Testis (tissue), 3 donors: ENCODE measurements around the gene UBE2V1. TPM values are rescaled to one million over a fixed set of nuclear protein-coding genes. Genes with fewer than 3 reads are reported as not detected.

Source experiments
- DNase-seq: peaks from one replicate; pipeline ENCODE4 v3.0.0-alpha.2; 2019
- H3K27ac ChIP-seq, 2 donors: fragments of 200-600 bp; sonication (generic); one replicate each; pipeline ENCODE4 v1.5.1; 2019
- H3K27me3 ChIP-seq: fragments of 200-600 bp; sonication (generic); one replicate; pipeline ENCODE4 v1.5.1; 2019
- H3K36me3 ChIP-seq: fragments of 200-600 bp; sonication (generic); one replicate; pipeline ENCODE4 v1.5.1; 2017; ENCODE audit warnings: low read depth; ENCODE audit errors: missing control alignments
- H3K4me1 ChIP-seq: fragments of 200-600 bp; sonication (generic); one replicate; pipeline ENCODE4 v1.5.1; 2019
- H3K4me3 ChIP-seq, 2 donors: fragments of 200-600 bp; sonication (generic); one replicate each; pipeline ENCODE4 v1.5.1; 2017 to 2019
- H3K9me3 ChIP-seq: fragments of 200-600 bp; sonication (generic); one replicate; pipeline ENCODE4 v1.5.1; 2017
- CTCF ChIP-seq, 3 experiments: fragments of 450-650 bp in 2 of 3; fragments of 200-600 bp in 1 of 3; sonication (generic) in 1 of 3; IDR thresholded peaks; one replicate each; pipeline ENCODE4 v1.5.1; 2016 to 2019; ENCODE audit warnings: antibody characterized with exemption in 3 of 3, mild to moderate bottlenecking in 2 of 3, moderate library complexity in 1 of 3
- POLR2A ChIP-seq: fragments of 450-650 bp; IDR thresholded peaks from one replicate; pipeline ENCODE4 v1.6.1; 2017; ENCODE audit warnings: antibody characterized with exemption, mild to moderate bottlenecking, moderate library complexity
- WGBS, 2 donors: methylation state at CpG; one replicate each; pipeline ENCODE4 v1.1.5; 2018; 5-methylcytosine and 5-hydroxymethylcytosine counted together
- intact Hi-C: fragments of 100-400 bp; cut with DNase I; formaldehyde crosslinking; loops from one replicate; pipeline ENCODE4 v1.15.1; 2023; ENCODE audit warnings: low total_unique reads
- polyA plus RNA-seq: library from polyadenylated mRNA; stranded (reverse); fragments of 350-450 nt; fragmentation: Illumina TruSeq; extraction: RNeasy Lipid Tissue Mini Kit (QIAGEN cat#74804); gene quantifications from one replicate; pipeline ENCODE4 v1.2.3, GENCODE V29; 2014; ENCODE audit warnings: low read depth, low replicate concordance; ENCODE audit not compliant: insufficient read depth
- total RNA-seq, 2 donors: library from RNA; depleted of rRNA; stranded (reverse); fragments of >200 nt; gene quantifications; one replicate each; pipeline ENCODE4 v1.2.3, GENCODE V29; 2016

UBE2V1 gene
- total and polyA plus RNA-seq, 3 donors from 2014 or later = 78.1 to 121 (median 80.5) TPM

DNA sequence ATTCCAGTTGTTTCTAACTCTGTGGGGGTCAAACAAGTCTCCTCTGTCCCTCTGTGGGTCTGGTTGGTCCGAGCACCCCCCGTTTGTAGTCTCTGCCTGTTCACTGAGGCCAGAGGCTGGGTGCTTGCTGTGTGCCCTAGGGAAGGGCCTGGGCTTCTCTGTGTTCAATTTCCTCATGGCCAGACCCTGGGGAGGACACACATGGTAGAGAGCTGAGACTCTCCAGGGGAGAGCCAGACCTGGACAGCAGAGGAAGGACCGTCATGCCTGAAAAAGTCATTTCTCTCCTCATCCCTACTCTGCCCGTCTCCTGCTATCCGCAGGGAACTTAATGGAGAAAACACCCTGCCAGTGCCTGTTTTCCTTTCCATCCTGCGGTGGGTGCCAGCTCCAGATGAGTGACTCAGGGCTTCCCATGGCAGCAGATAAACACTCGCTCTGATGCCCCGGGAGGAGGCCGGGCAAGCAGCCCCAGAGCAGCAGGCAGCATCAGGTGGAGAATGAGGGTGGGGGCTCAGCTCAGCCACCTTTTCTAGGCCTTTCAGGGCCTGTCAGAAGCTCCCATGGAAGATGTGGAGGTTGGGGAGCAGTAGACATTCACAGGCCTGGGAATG is 78.3 kb downstream of the UBE2V1 start:
- WGBS, 2 donors = 84 to 85% methylated on average over 9 of the region's 9 CpGs
- no peaks in the 10 kb centered on the region for H3K36me3 ChIP-seq
- peaks cover 6% of the 10 kb centered on the region for H3K4me1 ChIP-seq
- DNase-seq = no peak
- TF ChIP-seq POLR2A = no peak
- no peak for TF ChIP-seq CTCF (IDR thresholded peaks at IDR 0.05)
- no peaks in the 10 kb centered on the region for H3K9me3 ChIP-seq
- H3K4me3 ChIP-seq = no peak overlapping the region
- intact Hi-C loops = no loop called here
- H3K27ac ChIP-seq = peak overlapping the region in 1 of 2 donors; percentile 14
- no peaks in the 10 kb centered on the region for H3K27me3 ChIP-seq

- Histone ChIP-seq H3K4me1 (peaks cover 6% of the 10 kb centered on the region), H3K27me3 (no peaks in the 10 kb centered on the region), H3K4me3 (no peak overlapping the region), H3K27ac (no peak overlapping the region), H3K36me3 (no peaks in the 10 kb centered on the region), H3K9me3 (no peaks in the 10 kb centered on the region)
- 75 to 80% methylated on average over 9 of the region's 9 CpGs for WGBS, 2 donors
- DNase-seq = no peak
- TF ChIP-seq POLR2A = no peak
- TF ChIP-seq CTCF (IDR thresholded peaks at IDR 0.05) = no peak
- intact Hi-C loops = no loop called here
These were observed 79.8 kb downstream of the UBE2V1 start for GRCh38 chr20:50032955-50033666.

Other genes starting within 250 kb of the UBE2V1 start
- 10 to 100 TPM; 21.9 to 26.0 TPM for gene SPATA2, start 197.6 kb downstream of the UBE2V1 start, total RNA-seq
- 30.7 TPM for gene SPATA2, start 197.6 kb downstream of the UBE2V1 start, polyA plus RNA-seq
- gene RNF114, start 176.8 kb downstream of the UBE2V1 start, total RNA-seq = 100 to 1,000 TPM; 472 to 531 TPM
- 479 TPM for gene RNF114, start 176.8 kb downstream of the UBE2V1 start, polyA plus RNA-seq
- gene SNAI1, start 130.2 kb downstream of the UBE2V1 start, total RNA-seq = 1 to 10 TPM; 7.0 to 7.6 TPM
- 4.0 TPM for gene SNAI1, start 130.2 kb downstream of the UBE2V1 start, polyA plus RNA-seq
- gene PEDS1, start 40.6 kb upstream of the UBE2V1 start, total RNA-seq = 10 to 100 TPM; 40.1 to 45.5 TPM
- 39.3 TPM for gene PEDS1, start 40.6 kb upstream of the UBE2V1 start, polyA plus RNA-seq
- gene CEBPB, start 77.7 kb upstream of the UBE2V1 start, total RNA-seq = 10 to 100 TPM; 25.9 to 40.0 TPM
- gene CEBPB, start 77.7 kb upstream of the UBE2V1 start, polyA plus RNA-seq = 11.3 TPM